HepG2 (cell line): Measurements from ENCODE around the gene TRPC1. TPM values are rescaled to one million over a fixed set of nuclear protein-coding genes. Genes with fewer than 3 reads are reported as not detected.

Source experiments
- ATAC-seq: fragments of 200-7000 bp; cut with Tn5 transposase; 3 replicates; pipeline ENCODE4 v1.9.1; 2020; ENCODE audit warnings: mild to moderate bottlenecking, moderate library complexity
- BruUV-seq: library from RNA; stranded (reverse); fragments of 400-500 nt; replicated peaks from 2 replicates; lab custom pipeline; 2021; lab: Mats Ljungman, UMichigan
- CTCF ChIA-PET: fragments of 300-600 bp; formaldehyde crosslinking; extraction: SDS; loops from one replicate; lab custom pipeline; 2021; ENCODE audit warnings: low total read pairs, inconsistent platforms, low intra/inter-chr PET ratio; lab: Yijun Ruan, JAX
- POLR2A ChIA-PET: fragments of 350-600 bp; sonication (Branson Sonifier 250); formaldehyde crosslinking; loops from one replicate; lab custom pipeline; 2020; ENCODE audit warnings: antibody characterized with exemption, inconsistent platforms; lab: Yijun Ruan, JAX
- DNase-seq: peaks from one replicate; pipeline ENCODE4 v3.0.0-alpha.2; 2015; ENCODE audit warnings: low spot score
- FAIRE-seq: peaks from 3 replicates; lab custom pipeline; 2011; peaks lifted over from hg19 to GRCh38; lab: Jason Lieb, UNC
- H2AFZ ChIP-seq: one replicate; pipeline ENCODE4 v1.6.1; 2011; ENCODE audit warnings: low read length, inconsistent platforms
- H3K27ac ChIP-seq: fragments of 300-600 bp; 3 replicates; pipeline ENCODE4 v1.8.0; 2011; ENCODE audit warnings: mixed run types, mild to moderate bottlenecking, mixed read lengths, low read length, inconsistent platforms; ENCODE audit not compliant: insufficient read depth; ENCODE audit errors: extremely low read length
- H3K27me3 ChIP-seq, 2 experiments: fragments of 200-600 bp in 1 of 2; 2 replicates in 1 of 2; 3 replicates in 1 of 2; pipeline versions ENCODE4 v1.6.0 to v1.8.0; 2011; ENCODE audit warnings: low read length in 2 of 2, mild to moderate bottlenecking in 2 of 2, moderate library complexity in 2 of 2, inconsistent platforms in 1 of 2; ENCODE audit not compliant: insufficient read depth in 2 of 2, control insufficient read depth in 1 of 2
- H3K36me3 ChIP-seq, 2 experiments: fragments of 200-600 bp in 1 of 2; replicated peaks in 1 of 2; 2 replicates in 1 of 2; 3 replicates in 1 of 2; pipeline versions ENCODE4 v1.5.1 to v1.8.0; 2011; ENCODE audit warnings: low read length in 2 of 2, inconsistent platforms in 1 of 2; ENCODE audit not compliant: insufficient read depth in 2 of 2, control insufficient read depth in 1 of 2
- H3K4me1 ChIP-seq: 2 replicates; pipeline ENCODE4 v1.5.1; 2012; ENCODE audit warnings: low read length, inconsistent platforms; ENCODE audit not compliant: insufficient read depth
- H3K4me2 ChIP-seq: 2 replicates; pipeline ENCODE4 v1.6.0; 2011; ENCODE audit warnings: low read depth, low read length, inconsistent platforms
- H3K4me3 ChIP-seq, 3 experiments: fragments of 200-600 bp in 1 of 3; sonication (generic), shearing (Covaris generic) in 1 of 3; replicated peaks in 1 of 3; 2 replicates each; pipeline ENCODE4 v1.5.1; 2011 to 2016; ENCODE audit warnings: low read length in 3 of 3, inconsistent platforms in 2 of 3, low read depth in 2 of 3, mild to moderate bottlenecking in 2 of 3, control low read depth in 1 of 3, mixed read lengths in 1 of 3; ENCODE audit not compliant: insufficient read depth in 1 of 3
- H3K79me2 ChIP-seq: one replicate; pipeline ENCODE4 v1.6.1; 2011; ENCODE audit warnings: low read length, inconsistent platforms; ENCODE audit not compliant: insufficient read depth
- H3K9ac ChIP-seq: 2 replicates; pipeline ENCODE4 v1.6.0; 2011; ENCODE audit warnings: mild to moderate bottlenecking, low read depth, low read length, inconsistent platforms; ENCODE audit not compliant: insufficient read depth
- H3K9me3 ChIP-seq: 2 replicates; pipeline ENCODE4 v1.5.1; 2012; ENCODE audit warnings: mild to moderate bottlenecking, low read length
- H4K20me1 ChIP-seq: 2 replicates; pipeline ENCODE4 v1.6.0; 2011; ENCODE audit warnings: inconsistent platforms, mild to moderate bottlenecking, low read length, moderate library complexity; ENCODE audit not compliant: insufficient read depth
- AKAP8 ChIP-seq: sonication (generic); formaldehyde crosslinking; IDR thresholded peaks from 2 replicates; pipeline ENCODE4 v1.5.1; 2020; ENCODE audit warnings: mild to moderate bottlenecking, missing genetic modification reagents
- BCL3 ChIP-seq: sonication (generic); formaldehyde crosslinking; IDR thresholded peaks from 2 replicates; pipeline ENCODE4 v1.5.1; 2020; ENCODE audit warnings: mild to moderate bottlenecking, missing genetic modification reagents, moderate library complexity
- CAMTA2 ChIP-seq: sonication (generic); formaldehyde crosslinking; IDR thresholded peaks from 2 replicates; pipeline ENCODE4 v1.4.0; 2020; ENCODE audit warnings: mild to moderate bottlenecking, missing genetic modification reagents, borderline replicate concordance
- HES4 ChIP-seq: sonication (generic); formaldehyde crosslinking; IDR thresholded peaks from 2 replicates; pipeline ENCODE4 v1.9.0; 2021; ENCODE audit warnings: mild to moderate bottlenecking, missing genetic modification reagents, borderline replicate concordance
- PATZ1 ChIP-seq: sonication (generic); formaldehyde crosslinking; IDR thresholded peaks from 2 replicates; pipeline ENCODE4 v1.4.0; 2020; ENCODE audit warnings: missing genetic modification reagents
- SATB2 ChIP-seq: sonication (generic); formaldehyde crosslinking; IDR thresholded peaks from 2 replicates; pipeline ENCODE4 v1.5.0; 2020; ENCODE audit warnings: missing genetic modification reagents
- SP1 ChIP-seq, 2 experiments: fragments of 450-650 bp in 1 of 2; sonication (generic) in 1 of 2; formaldehyde crosslinking in 1 of 2; IDR thresholded peaks; 2 replicates each; pipeline versions ENCODE4 v1.4.0 to v1.6.1; 2016 to 2020; ENCODE audit warnings: missing genetic modification reagents in 1 of 2
- SPEN ChIP-seq: sonication (generic); formaldehyde crosslinking; IDR thresholded peaks from 2 replicates; pipeline ENCODE4 v1.5.1; 2020; ENCODE audit warnings: low read depth, mild to moderate bottlenecking, missing genetic modification reagents
- ZNF430 ChIP-seq: sonication (generic); formaldehyde crosslinking; IDR thresholded peaks from 2 replicates; pipeline ENCODE4 v1.9.0; 2021; ENCODE audit warnings: mild to moderate bottlenecking, missing genetic modification reagents
- ZNF7 ChIP-seq: IDR thresholded peaks from 2 replicates; pipeline ENCODE4 v1.6.1; 2016; ENCODE audit warnings: missing biosample characterization, missing genetic modification reagents
- in situ Hi-C: cut with HindIII; loops from 2 replicates; pipeline ENCODE4 v1.10.0; 2017; ENCODE audit warnings: low pct_unique_long_range_greater_than_20kb; ENCODE audit not compliant: extremely low pct_ligation_motif_present
- intact Hi-C: fragments of 100-400 bp; cut with micrococcal nuclease; formaldehyde crosslinking; loops from one replicate; pipeline ENCODE4 v1.10.0; 2022; ENCODE audit not compliant: unreplicated experiment
- polyA plus RNA-seq, 8 experiments: library from polyadenylated mRNA; depleted of rRNA in 3 of 8; stranded (reverse) in 7 of 8; unstranded in 1 of 8; fragments of >200 nt; fragmentation: Illumina TruSeq in 4 of 8; extraction: Trizol in 4 of 8; gene quantifications; 2 replicates each; pipeline versions ENCODE4 v1.2.1 to v1.2.3, GENCODE V29; 2011 to 2016; ENCODE audit warnings: low read depth in 4 of 8, missing spikeins in 1 of 8, mixed read lengths in 1 of 8; ENCODE audit not compliant: insufficient read depth in 1 of 8
- total RNA-seq, 5 experiments: library from RNA; depleted of rRNA; stranded (reverse); fragments of >200 nt; fragmentation: Illumina TruSeq; extraction: Trizol; gene quantifications; 2 replicates each; pipeline ENCODE4 v1.2.3, GENCODE V29; 2016; ENCODE audit warnings: low read depth in 1 of 5

Gene TRPC1
- total and polyA plus RNA-seq, 2 of the 13 experiments (the other 11 are each of a cell fraction or from before 2014, with no cell fraction given), result 10.8 to 13.1 TPM

- Histone ChIP-seq H3K4me1 (no peaks in the 10 kb centered on the region), H3K36me3 (no peaks in the 10 kb centered on the region), H4K20me1 (no peaks in the 10 kb centered on the region), H2AFZ (no peak overlapping the region), H3K27ac (no peak overlapping the region), H3K4me3 (no peak overlapping the region), H3K9ac (no peak overlapping the region), H3K9me3 (no peaks in the 10 kb centered on the region), H3K4me2 (no peak overlapping the region), H3K27me3 (no peaks in the 10 kb centered on the region), H3K79me2 (no peaks in the 10 kb centered on the region)
- no TSS peak for BruUV-seq
- no peak for FAIRE-seq
- TF ChIP-seq SP1 (IDR thresholded peaks at IDR 0.05) (no peak), SP1 (CRISPR knock-in tag; IDR thresholded peaks at IDR 0.05) (no peak), AKAP8 (CRISPR knock-in tag) (no peak), PATZ1 (no peak), HES4 (CRISPR knock-in tag) (no peak), BCL3 (CRISPR knock-in tag) (no peak), ZNF430 (CRISPR knock-in tag) (no peak), SPEN (CRISPR knock-in tag) (no peak), SATB2 (CRISPR knock-in tag) (no peak), CAMTA2 (no peak), ZNF7 (CRISPR knock-in tag) (no peak)
- in situ Hi-C loops, result no loop called here
- DNase-seq, result no peak
- intact Hi-C loops, result no loop called here
- ChIA-PET POLR2A (no interaction called here), CTCF (no interaction called here)
- ATAC-seq, result no peak
These were observed 14.6 kb downstream of the TRPC1 start for GRCh38 chr3:142738396-142738795.
